Fibroblast of skin of right quadriceps (primary cell): ENCODE measurements around the gene GAN.
"Not testable (repeated sequence)": the region's sequence is repeated elsewhere in the genome, so short reads cannot be mapped to it uniquely, and the experiment has no call there.

Experiments used
- DNase-seq: peaks from one replicate; pipeline ENCODE4 v3.0.0-alpha.2; 2013

GAN gene

GRCh38 chr16:81403208-81403600 is 88.4 kb downstream of the GAN start:
- DNase-seq, result no peak

- DNase-seq, result peak; percentile 48
Measured at GRCh38 chr16:81403601-81404391, 89.0 kb downstream of the GAN start.

DNA sequence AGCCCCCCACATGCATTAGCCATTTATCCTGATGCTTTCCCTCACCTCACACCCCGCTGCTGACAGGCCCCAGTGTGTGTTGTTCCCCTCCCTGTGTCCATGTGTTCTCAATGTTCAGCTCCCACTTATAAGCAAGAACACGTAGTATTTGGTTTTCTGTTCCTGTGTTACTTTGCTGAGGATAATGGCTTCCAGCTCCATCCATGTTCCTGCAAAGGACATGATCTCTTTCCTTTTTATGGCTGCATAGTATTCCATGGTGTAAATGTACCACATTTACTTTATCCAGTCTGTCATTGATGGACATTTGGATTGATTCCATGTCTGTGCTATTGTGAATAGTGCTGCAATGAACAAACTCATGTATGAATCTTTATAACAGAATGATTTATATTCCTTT is 90.2 kb downstream of the GAN start:
- DNase-seq, result not testable (repeated sequence)

- peak; percentile 81 for DNase-seq
Measured at GRCh38 chr16:81405702-81406113, 90.9 kb downstream of the GAN start.

GRCh38 chr16:81408409-81408950 is 93.7 kb downstream of the GAN start:
- DNase-seq, result no peak

DNA sequence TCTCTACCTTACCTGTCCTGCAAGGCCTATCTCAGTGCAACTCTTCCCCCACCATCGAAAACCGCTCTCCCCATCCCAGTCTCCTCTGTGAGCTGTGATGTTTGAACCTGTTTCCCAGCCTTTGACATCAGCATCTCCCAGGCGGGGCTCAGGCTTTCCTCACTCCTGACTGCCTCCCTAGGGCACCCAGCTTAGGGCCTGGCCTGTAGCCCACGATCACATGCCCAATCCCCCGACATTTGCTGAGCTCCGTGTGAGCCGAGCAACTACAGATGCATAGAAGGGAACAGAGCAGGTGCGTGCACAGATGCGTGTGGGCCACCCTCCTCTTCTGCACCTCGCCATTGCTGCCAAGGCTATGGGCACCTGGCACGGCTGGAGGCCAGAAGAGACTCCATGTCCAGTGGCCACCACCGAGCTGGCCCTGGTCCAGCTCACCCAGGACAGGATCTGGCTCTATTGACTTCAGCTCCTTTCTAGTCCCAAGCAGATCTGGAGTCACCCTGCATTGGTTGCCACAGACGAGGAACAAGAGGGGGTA is 94.3 kb downstream of the GAN start:
- no peak for DNase-seq

DNA sequence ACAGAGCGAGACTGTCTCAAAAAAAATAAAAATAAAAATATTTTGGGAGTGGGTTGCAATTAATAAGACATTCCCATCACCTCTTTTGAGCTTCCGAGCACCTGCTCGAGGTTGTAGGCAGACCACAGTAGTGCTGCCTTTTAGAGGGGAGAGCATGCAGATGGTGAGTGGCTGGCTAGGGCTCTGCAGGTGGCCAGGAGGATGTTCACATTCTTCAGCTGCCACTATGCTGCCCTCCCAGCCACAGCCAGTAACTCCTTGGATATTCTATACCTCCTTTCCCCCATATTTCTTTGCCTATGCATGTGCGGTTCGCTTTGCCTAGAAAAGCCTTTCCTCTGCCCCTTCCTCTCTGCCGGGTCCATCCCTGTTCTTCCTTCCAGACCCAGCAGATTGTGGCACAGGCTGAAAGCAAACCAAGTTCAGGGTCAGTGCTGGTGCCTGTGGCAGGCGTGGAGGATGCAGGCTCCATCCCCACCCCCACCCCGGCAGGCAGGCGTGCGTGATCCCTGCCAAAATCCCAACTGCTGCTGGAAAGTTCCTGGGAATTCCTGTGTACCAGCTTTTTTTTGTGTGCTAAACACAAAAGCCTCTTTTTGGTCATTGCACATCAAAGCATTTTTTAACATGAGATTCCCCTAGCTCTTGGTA is 96.0 kb downstream of the GAN start:
- DNase-seq, result no peak

DNA sequence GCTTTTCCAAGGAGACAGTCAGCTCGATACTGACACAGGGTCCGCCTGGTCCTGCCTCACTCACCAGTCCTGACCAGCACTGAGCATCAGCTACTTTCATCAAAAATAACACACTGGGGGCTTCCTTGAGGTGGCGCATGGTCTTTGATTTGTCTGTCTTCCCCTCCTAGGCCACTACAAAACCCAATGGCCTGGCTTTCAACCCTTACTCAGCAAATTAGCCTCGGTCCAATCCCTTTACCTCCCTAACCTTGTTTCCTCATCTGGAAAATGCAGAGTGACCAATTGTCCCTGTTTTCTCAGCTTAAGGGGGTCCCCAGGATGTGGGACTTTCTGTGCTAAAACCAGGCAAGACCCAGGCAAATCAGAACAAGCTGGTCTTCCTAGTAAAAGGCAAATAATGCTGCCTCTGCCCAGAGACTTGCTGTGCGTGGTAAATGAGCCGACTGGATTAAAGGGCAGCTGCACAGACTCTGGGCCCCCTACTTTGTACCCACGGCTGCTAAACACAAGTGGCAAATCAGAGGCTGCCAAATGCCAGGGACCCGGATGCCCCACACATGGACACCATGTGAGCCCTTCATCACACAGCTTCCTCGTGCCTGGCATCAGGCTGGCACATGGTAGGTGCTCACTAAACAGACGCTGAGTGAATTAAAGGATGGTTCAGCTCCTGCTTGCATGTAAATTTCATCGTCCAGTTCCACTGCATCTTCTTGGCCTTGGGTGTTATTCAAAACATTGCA is 98.7 kb downstream of the GAN start:
- no peak for DNase-seq

DNA sequence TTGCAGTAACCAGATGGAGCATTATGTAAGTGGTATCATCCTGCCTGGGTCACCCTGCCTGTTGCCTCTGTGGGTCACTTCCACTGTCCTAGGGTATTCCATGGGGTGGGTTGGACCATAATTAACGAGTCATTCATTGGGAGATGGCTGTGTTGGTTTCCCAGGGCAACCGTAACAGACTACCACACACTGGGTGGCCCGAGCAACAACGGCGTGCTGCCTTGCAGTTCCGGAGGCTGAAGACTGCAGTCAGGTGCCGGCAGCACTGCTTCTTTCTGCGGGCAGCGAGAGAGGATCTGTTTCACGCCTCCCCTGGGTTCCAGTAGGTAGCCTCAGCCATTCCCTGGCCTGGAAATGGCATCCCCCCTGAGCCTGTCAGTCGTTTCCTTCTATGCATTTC is 101.0 kb downstream of the GAN start:
- no peak for DNase-seq

GRCh38 chr16:81416749-81417148 is 102.0 kb downstream of the GAN start:
- DNase-seq, result no peak

DNA sequence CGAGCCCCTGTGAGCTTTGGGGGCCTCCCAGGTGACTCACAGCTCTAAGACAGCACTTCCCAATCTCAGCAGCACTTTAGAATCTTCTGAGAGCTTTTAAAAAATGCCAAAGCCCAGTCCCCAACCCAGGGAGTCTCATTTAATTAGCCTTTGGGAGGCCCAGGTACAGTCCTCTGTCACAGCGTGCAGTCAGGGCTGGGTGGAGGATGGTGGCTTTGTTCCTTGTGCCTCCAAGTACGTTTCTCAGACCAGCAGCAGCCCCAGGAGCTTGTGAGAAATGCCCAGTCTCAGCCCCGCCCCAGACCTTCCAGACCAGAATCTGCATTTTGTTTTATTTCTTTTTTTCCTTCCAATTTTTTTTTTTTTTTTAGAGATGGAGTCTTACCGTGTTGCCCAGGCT is 102.4 kb downstream of the GAN start:
- no peak for DNase-seq

DNA sequence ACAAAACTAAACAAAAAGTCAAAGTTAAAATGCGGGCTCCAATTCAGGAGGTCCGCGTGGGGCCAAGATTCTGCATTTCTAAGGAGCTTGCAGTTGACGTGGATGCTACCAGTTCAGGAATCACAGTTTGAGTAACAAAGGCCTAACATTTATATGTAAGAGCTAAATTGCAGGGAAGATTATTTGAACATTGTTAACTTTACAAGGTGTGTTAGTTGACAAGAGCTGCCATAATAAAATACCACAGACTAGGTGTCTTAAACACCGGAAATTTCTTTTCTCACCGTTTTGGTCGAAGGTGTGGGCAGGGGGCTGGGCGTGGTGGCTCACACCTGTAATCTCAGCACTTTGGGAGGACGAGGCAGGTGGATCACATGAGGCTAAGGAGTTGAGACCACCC is 105.0 kb downstream of the GAN start:
- no peak for DNase-seq

- DNase-seq, result no peak
Measured at GRCh38 chr16:81421126-81421525, 106.4 kb downstream of the GAN start.

DNA sequence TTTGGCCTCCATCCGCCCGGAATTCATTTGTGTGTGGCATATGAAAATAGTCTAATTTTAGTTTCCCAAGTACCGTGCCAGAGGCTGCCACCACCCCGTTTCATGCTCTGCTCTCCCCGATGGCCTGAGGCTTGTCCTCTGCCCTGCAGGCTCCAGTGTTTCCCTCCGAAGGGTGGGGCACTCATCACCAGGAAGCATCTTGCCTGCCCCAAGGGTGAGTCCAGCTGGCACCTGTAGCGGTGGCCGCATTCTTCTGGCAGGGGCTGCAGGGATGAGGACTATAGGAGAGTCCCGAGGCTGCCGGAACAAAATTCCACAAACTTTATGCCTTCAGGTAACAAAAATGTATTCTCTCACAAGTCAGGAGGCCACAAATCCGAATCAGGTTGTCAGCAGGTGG is 106.8 kb downstream of the GAN start:
- no peak for DNase-seq

- DNase-seq, result not testable (repeated sequence)
Measured at GRCh38 chr16:81422153-81422552, 107.4 kb downstream of the GAN start.

GRCh38 chr16:81424771-81425170 is 110.0 kb downstream of the GAN start:
- no peak for DNase-seq

DNA sequence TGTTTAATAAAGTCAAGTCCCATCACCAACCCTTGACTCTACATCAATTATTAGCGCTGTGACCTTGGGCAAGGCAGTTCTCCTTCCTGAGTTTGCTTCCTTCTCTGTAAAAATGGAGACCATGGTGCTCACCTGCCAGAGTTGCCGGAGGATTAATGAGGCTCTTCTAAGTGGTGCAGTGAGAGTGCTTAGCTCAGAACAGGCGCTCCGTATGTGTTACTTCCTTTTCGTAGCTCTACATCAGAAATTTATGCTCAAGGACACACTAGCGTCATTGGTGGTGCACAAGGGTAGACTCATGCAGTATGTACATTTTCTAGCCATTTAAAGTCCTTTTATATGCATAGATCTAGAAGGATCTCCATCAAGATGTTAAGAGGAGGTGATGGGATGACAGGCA is 112.5 kb downstream of the GAN start:
- DNase-seq, result no peak

DNA sequence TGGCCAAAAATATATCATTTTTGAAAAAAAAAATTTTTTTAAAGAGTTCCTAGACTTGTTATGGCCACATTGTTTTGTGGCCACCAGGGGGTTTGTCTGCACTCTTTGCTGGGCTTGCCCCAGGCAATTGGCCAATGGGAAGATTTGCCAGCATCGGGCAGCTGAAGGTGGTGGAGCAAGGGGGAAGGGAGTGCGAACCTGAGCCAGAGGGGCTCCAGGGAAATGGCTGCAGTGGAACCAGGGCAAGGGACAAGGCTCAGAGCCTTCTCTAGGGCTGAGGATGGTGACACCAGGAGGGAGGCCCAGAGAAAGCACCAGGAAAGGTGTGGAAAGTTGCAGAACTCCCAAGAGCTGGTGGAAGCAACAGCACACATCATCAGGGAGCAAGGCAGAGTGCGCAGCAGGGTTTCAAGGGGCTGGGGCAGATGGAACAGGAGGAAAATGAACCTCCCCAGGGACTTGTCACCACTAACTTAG is 114.3 kb downstream of the GAN start:
- peak; percentile 41 for DNase-seq

DNA sequence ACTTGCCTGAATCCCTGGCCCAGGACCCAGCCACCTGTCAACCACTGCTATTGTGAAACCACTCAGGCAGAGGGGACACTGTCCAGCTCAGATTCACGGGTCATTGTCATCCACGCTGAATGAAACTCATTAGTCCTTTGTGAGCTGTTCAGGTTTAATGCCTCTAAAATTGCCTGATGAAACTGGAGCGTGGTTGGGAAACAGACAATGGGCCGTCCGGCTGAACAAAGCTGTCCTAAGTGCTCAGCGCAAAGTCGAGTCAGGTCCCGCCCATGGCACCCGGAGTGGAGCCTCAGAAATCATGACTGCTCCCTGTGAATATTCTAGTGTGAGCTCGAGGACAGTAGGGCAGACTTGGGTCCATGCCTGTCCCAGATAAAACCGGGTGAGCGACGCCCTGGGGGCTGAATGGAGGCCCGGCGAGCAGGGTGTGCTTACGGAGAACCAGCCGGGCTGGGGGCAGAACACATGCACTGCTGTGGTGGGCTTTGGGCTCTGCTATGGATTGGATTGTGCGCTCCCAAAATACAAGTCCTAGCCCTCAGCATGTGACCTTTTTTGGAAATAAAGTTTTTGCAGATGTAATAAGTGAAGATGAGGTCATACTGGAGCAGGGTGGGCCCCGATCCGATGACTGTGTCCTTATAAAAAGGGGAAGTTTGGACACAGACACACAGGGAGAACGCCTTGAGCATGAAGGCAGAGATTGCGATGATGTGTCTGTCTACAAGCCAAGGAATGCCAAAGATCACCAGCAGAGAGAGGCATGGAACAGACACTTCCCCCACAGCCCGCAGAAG is 117.0 kb downstream of the GAN start:
- DNase-seq, result peak; percentile 78

GRCh38 chr16:81432937-81433557 is 118.3 kb downstream of the GAN start:
- no peak for DNase-seq

- no peak for DNase-seq
Measured at GRCh38 chr16:81435103-81435502, 120.3 kb downstream of the GAN start.

DNA sequence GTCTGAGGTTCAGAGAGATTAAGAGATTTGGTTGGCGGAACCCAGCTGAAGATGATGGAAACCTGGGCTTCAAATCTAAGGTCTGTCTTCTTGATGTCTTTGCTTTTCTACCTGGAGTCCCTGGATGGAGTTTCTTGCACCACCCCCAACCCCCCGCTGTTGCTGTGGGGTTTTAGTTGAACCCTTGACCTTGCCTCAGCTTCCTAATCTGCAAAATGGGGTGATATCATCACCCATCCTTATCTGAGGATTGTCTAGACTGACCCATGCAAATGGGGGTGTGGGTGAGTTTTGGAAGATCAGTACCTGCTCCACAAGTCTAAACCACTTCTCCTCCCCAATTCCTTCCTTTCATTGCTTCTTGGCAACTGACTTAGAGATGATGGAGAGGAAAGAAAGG is 120.8 kb downstream of the GAN start:
- DNase-seq, result no peak
